Activated CD4-positive, CD25-positive, alpha-beta regulatory T cell treated with anti-CD3 and anti-CD28 coated beads, Interleukin-2, amount 50 U/mL, for 24 hours (primary cell): ENCODE data around the gene RYR3.

Experiments used
- ATAC-seq, 2 donors: fragments of 150-1000 bp; cut with Tn5 transposase; one replicate each; pipeline ENCODE4 v1.10.0; 2021; ENCODE audit warnings: mild to moderate bottlenecking in 1 of 2, moderate library complexity in 1 of 2

RYR3 gene

GRCh38 chr15:33454346-33454745 is 143.6 kb downstream of the RYR3 start:
- ATAC-seq = no peak

GRCh38 chr15:33454996-33455395 is 144.2 kb downstream of the RYR3 start:
- no peak for ATAC-seq

GRCh38 chr15:33458421-33458820 is 147.7 kb downstream of the RYR3 start:
- no peak for ATAC-seq

GRCh38 chr15:33460166-33460805 is 149.5 kb downstream of the RYR3 start:
- no peak for ATAC-seq

GRCh38 chr15:33461671-33462070 is 150.9 kb downstream of the RYR3 start:
- ATAC-seq = no peak

- no peak for ATAC-seq
These were observed 156.5 kb downstream of the RYR3 start for GRCh38 chr15:33467146-33467815.

- no peak for ATAC-seq
These were observed 157.0 kb downstream of the RYR3 start for GRCh38 chr15:33467816-33468163.

- no peak for ATAC-seq
These were observed 158.0 kb downstream of the RYR3 start for GRCh38 chr15:33468740-33469139.

GRCh38 chr15:33473005-33473404 is 162.2 kb downstream of the RYR3 start:
- no peak for ATAC-seq

- no peak for ATAC-seq
These were observed 162.9 kb downstream of the RYR3 start for GRCh38 chr15:33473714-33474113.

- no peak for ATAC-seq
These were observed 165.3 kb downstream of the RYR3 start for GRCh38 chr15:33476076-33476475.

- ATAC-seq = no peak
These were observed 166.1 kb downstream of the RYR3 start for GRCh38 chr15:33476908-33477307.

GRCh38 chr15:33489335-33489734 is 178.6 kb downstream of the RYR3 start:
- ATAC-seq = no peak

GRCh38 chr15:33490703-33491102 is 179.9 kb downstream of the RYR3 start:
- no peak for ATAC-seq

- no peak for ATAC-seq
These were observed 181.8 kb downstream of the RYR3 start for GRCh38 chr15:33492434-33493052.

- ATAC-seq = no peak
These were observed 183.5 kb downstream of the RYR3 start for GRCh38 chr15:33494306-33494705.

GRCh38 chr15:33500432-33501195 is 189.8 kb downstream of the RYR3 start:
- ATAC-seq = no peak

- ATAC-seq = no peak
These were observed 192.9 kb downstream of the RYR3 start for GRCh38 chr15:33503681-33504080.

- no peak for ATAC-seq
These were observed 196.1 kb downstream of the RYR3 start for GRCh38 chr15:33506781-33507296.

- no peak for ATAC-seq
These were observed 197.9 kb downstream of the RYR3 start for GRCh38 chr15:33508703-33509102.

- ATAC-seq = no peak
These were observed 204.4 kb downstream of the RYR3 start for GRCh38 chr15:33515121-33515520.

GRCh38 chr15:33516563-33516962 is 205.8 kb downstream of the RYR3 start:
- no peak for ATAC-seq

GRCh38 chr15:33517944-33518343 is 207.2 kb downstream of the RYR3 start:
- ATAC-seq = no peak
